A549 (cell line): ENCODE results near the gene ZNF273.

ENCODE experiments used
- CHD2 ChIP-seq: fragments of 150-350 bp; IDR thresholded peaks from 2 replicates; pipeline ENCODE4 v1.6.1; 2014; ENCODE audit warnings: low read length; ENCODE audit not compliant: partially characterized antibody
- MAZ ChIP-seq: fragments of 150-350 bp; IDR thresholded peaks from 2 replicates; pipeline ENCODE4 v1.6.1; 2014; ENCODE audit warnings: antibody characterized with exemption, low read depth, low read length, borderline replicate concordance
- RFX5 ChIP-seq: fragments of 450-650 bp; IDR thresholded peaks from 2 replicates; pipeline ENCODE4 v1.7.1; 2014; ENCODE audit warnings: antibody characterized with exemption, mild to moderate bottlenecking, moderate library complexity
- TF ChIP-seq, protein P1 (sequence below): fragments of >200 bp; sonication (Bioruptor Twin); formaldehyde crosslinking; IDR thresholded peaks from 3 replicates; pipeline ENCODE4 v1.5.1; 2016

DNA sequence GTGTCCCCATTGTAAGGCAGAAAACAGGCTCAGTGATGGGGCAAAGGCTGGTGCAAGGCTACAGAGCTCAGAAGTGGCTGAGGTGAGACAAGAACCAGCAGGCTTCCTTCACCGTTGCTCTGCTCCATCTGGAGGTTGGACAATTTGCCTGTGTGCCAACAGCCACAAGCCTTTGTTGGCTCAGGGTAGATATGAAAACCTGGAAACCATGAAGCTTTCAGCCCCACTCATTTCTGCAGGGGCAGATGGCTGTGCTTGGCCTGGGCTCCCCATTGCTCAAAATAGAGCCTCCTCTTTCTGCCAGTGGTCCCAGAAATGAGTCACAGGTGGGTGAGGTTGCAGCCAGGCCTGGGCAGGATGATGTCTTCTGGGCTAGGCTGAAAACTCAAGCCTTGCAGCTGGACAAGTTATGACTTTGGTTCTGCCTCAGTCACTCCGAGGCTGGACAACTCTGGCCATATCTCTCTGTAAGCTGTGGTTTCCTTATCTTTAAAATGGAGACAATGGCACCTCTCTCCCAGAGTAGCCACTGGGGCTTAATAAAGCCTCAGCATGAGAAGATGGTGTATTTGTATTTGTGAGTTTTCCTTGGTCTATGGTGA, 12.2 kb upstream of the ZNF273 start:
- TF ChIP-seq, protein P1, sequence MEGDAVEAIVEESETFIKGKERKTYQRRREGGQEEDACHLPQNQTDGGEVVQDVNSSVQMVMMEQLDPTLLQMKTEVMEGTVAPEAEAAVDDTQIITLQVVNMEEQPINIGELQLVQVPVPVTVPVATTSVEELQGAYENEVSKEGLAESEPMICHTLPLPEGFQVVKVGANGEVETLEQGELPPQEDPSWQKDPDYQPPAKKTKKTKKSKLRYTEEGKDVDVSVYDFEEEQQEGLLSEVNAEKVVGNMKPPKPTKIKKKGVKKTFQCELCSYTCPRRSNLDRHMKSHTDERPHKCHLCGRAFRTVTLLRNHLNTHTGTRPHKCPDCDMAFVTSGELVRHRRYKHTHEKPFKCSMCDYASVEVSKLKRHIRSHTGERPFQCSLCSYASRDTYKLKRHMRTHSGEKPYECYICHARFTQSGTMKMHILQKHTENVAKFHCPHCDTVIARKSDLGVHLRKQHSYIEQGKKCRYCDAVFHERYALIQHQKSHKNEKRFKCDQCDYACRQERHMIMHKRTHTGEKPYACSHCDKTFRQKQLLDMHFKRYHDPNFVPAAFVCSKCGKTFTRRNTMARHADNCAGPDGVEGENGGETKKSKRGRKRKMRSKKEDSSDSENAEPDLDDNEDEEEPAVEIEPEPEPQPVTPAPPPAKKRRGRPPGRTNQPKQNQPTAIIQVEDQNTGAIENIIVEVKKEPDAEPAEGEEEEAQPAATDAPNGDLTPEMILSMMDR, result no peak
- TF ChIP-seq RFX5 (no peak), MAZ (no peak), CHD2 (no peak)
